Hippocampal formation (tissue), 2 donors: ENCODE measurements around the gene DNAI4.
"Not testable (repeated sequence)": the region's sequence is repeated elsewhere in the genome, so short reads cannot be mapped to it uniquely, and the experiment has no call there.

Experiments
- DNase-seq, 2 donors: peaks; one replicate each; lab custom pipeline; 2025; lab: John Stamatoyannopoulos, UW

Gene DNAI4

GRCh38 chr1:66929691-66929998, 5.0 kb upstream of the DNAI4 start:
- DNase-seq = no peak

- DNase-seq = no peak
Measured at GRCh38 chr1:66929146-66929688, 4.6 kb upstream of the DNAI4 start.

- no peak for DNase-seq
Measured at GRCh38 chr1:66927528-66927927, 2.9 kb upstream of the DNAI4 start.

- DNase-seq = no peak
Measured at GRCh38 chr1:66925944-66926343, 1.3 kb upstream of the DNAI4 start.

- DNase-seq = no peak
Measured at GRCh38 chr1:66925558-66925910, 878 bp upstream of the DNAI4 start.

- no peak for DNase-seq
Measured at GRCh38 chr1:66920543-66920942, 4.1 kb downstream of the DNAI4 start.

- DNase-seq = no peak
Measured at GRCh38 chr1:66919828-66920227, 4.8 kb downstream of the DNAI4 start.

- no peak for DNase-seq
Measured at GRCh38 chr1:66919063-66919462, 5.6 kb downstream of the DNAI4 start.

GRCh38 chr1:66917476-66917875, 7.2 kb downstream of the DNAI4 start:
- DNase-seq = no peak

- no peak for DNase-seq
Measured at GRCh38 chr1:66916320-66916719, 8.3 kb downstream of the DNAI4 start.

- DNase-seq = not testable (repeated sequence)
Measured at GRCh38 chr1:66915203-66915602, 9.5 kb downstream of the DNAI4 start.

GRCh38 chr1:66893712-66894111, 30.9 kb downstream of the DNAI4 start:
- DNase-seq = no peak

- no peak for DNase-seq
Measured at GRCh38 chr1:66890621-66891020, 34.0 kb downstream of the DNAI4 start.

- DNase-seq = no peak
Measured at GRCh38 chr1:66889030-66889429, 35.6 kb downstream of the DNAI4 start.

- DNase-seq = no peak
Measured at GRCh38 chr1:66876664-66877063, 48.0 kb downstream of the DNAI4 start.

- DNase-seq = no peak
Measured at GRCh38 chr1:66873111-66873510, 51.5 kb downstream of the DNAI4 start.

GRCh38 chr1:66872024-66872423, 52.6 kb downstream of the DNAI4 start:
- not testable (repeated sequence) for DNase-seq

GRCh38 chr1:66867501-66867900, 57.2 kb downstream of the DNAI4 start:
- no peak for DNase-seq

- no peak for DNase-seq
Measured at GRCh38 chr1:66860529-66860928, 64.1 kb downstream of the DNAI4 start.

- DNase-seq = no peak
Measured at GRCh38 chr1:66853379-66853778, 71.3 kb downstream of the DNAI4 start.

GRCh38 chr1:66852870-66853269, 71.8 kb downstream of the DNAI4 start:
- DNase-seq = no peak

GRCh38 chr1:66850989-66851388, 73.7 kb downstream of the DNAI4 start:
- DNase-seq = no peak

GRCh38 chr1:66848193-66848592, 76.5 kb downstream of the DNAI4 start:
- no peak for DNase-seq

GRCh38 chr1:66840929-66841328, 83.7 kb downstream of the DNAI4 start:
- no peak for DNase-seq

- DNase-seq = no peak
Measured at GRCh38 chr1:66834926-66835325, 89.7 kb downstream of the DNAI4 start.
